Hepatocyte (in vitro differentiated cells): ENCODE data around the gene TMEM169. TPM values are rescaled to one million over a fixed set of nuclear protein-coding genes. Genes with fewer than 3 reads are reported as not detected.

Experiments used
- DNase-seq: peaks from one replicate; pipeline ENCODE4 v3.0.0-alpha.2; 2016; ENCODE audit warnings: low spot score
- H2AFZ ChIP-seq: fragments of 200-600 bp; sonication (generic); 2 replicates; pipeline ENCODE4 v1.6.0; 2016; ENCODE audit warnings: antibody characterized with exemption, mild to moderate bottlenecking
- H3K27ac ChIP-seq: fragments of 200-600 bp; sonication (generic); 2 replicates; pipeline ENCODE4 v1.5.1; 2016; ENCODE audit warnings: mild to moderate bottlenecking
- H3K27me3 ChIP-seq: fragments of 200-600 bp; sonication (generic); 2 replicates; pipeline ENCODE4 v1.6.1; 2016
- H3K36me3 ChIP-seq: fragments of 200-600 bp; sonication (generic); replicated peaks from 2 replicates; pipeline ENCODE4 v1.5.1; 2016; ENCODE audit warnings: low read depth; ENCODE audit not compliant: insufficient read depth
- H3K4me1 ChIP-seq: fragments of 200-600 bp; sonication (generic); 2 replicates; pipeline ENCODE4 v1.5.1; 2016; ENCODE audit warnings: mild to moderate bottlenecking, moderate library complexity; ENCODE audit not compliant: insufficient read depth
- H3K4me2 ChIP-seq: fragments of 200-600 bp; sonication (generic); 2 replicates; pipeline ENCODE4 v1.6.0; 2016
- H3K4me3 ChIP-seq: fragments of 200-600 bp; sonication (generic); 2 replicates; pipeline ENCODE4 v1.5.1; 2016; ENCODE audit warnings: mild to moderate bottlenecking
- H3K79me2 ChIP-seq: fragments of 200-600 bp; sonication (generic); 2 replicates; pipeline ENCODE4 v1.6.0; 2017; ENCODE audit warnings: mild to moderate bottlenecking
- H3K9me2 ChIP-seq: fragments of 200-600 bp; sonication (generic); replicated peaks from 2 replicates; pipeline ENCODE4 v1.6.0; 2017; ENCODE audit warnings: mild to moderate bottlenecking; ENCODE audit not compliant: insufficient read depth
- H3K9me3 ChIP-seq: fragments of 200-600 bp; sonication (generic); 2 replicates; pipeline ENCODE4 v1.5.1; 2016; ENCODE audit warnings: low read depth, mild to moderate bottlenecking
- H4K20me1 ChIP-seq: fragments of 200-600 bp; sonication (generic); 2 replicates; pipeline ENCODE4 v1.6.0; 2016; ENCODE audit warnings: mild to moderate bottlenecking; ENCODE audit not compliant: insufficient read depth, poor library complexity, severe bottlenecking
- EZH2 ChIP-seq: fragments of 200-600 bp; sonication (generic); IDR thresholded peaks from 2 replicates; pipeline ENCODE4 v1.6.1; 2016; ENCODE audit warnings: antibody characterized with exemption, mild to moderate bottlenecking, borderline replicate concordance
- EZH2phosphoT487 ChIP-seq: fragments of 200-600 bp; sonication (generic); IDR thresholded peaks from one replicate; pipeline ENCODE4 v1.6.1; 2018; ENCODE audit warnings: antibody characterized with exemption, mild to moderate bottlenecking, low read depth, moderate library complexity; ENCODE audit not compliant: unreplicated experiment, severe bottlenecking
- WGBS: methylation state at CpG from one replicate; pipeline ENCODE4 v1.1.6; 2016; ENCODE audit warnings: low lambda C conversion rate; ENCODE audit errors: missing lambda C conversion rate; 5-methylcytosine and 5-hydroxymethylcytosine counted together
- polyA plus RNA-seq: library from polyadenylated mRNA; unstranded; fragments of >200 nt; fragmentation: Nextera tagmentation; extraction: Ambion mirVana; gene quantifications from 2 replicates; pipeline ENCODE4 v1.2.1, GENCODE V29; 2016
- total RNA-seq: library from RNA; depleted of rRNA; stranded (reverse); fragments of >200 nt; gene quantifications from 2 replicates; pipeline ENCODE4 v1.2.3, GENCODE V29; 2014
- TF ChIP-seq, protein P1 (sequence below): fragments of 200-600 bp; sonication (generic); IDR thresholded peaks from 2 replicates; pipeline ENCODE4 v1.5.1; 2016; ENCODE audit warnings: antibody characterized with exemption, mild to moderate bottlenecking; ENCODE audit not compliant: poor library complexity

Gene TMEM169
- total and polyA plus RNA-seq, 2 experiments from 2014 or later: 0.91 to 1.1 TPM

DNA sequence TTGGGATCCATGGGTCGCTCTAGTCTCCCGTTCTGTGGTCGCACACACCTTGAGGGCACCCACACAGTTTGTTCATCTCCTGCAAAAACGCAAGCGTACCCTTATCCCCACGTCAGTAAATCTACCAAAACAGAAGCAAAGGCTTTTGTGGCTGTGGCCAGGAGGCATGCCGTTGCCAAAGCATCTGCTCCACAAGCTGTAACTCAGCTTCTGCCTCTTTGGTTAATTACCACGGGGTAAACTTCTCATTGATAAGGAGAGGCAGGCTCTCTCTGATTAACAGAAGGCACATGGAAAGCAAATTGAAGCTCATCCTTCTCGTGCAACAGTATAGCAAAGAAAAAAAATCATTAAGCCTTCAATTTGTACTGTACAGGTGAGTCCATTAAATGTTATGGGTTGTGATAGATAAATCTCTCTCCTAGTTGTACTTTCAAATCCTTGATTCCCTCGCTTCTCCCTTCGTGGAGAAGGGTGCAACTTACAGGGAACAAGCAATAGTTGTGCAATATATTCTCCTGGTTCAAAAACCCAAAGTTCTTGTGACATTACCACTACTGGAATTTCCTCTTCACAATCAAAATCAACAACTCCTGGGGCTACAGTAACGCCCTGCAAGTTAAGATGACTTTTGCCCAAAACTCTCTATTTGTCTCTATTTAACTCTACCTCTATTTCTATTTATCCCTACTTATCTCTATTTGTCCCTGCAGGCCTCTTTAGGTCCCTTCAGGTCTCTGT lies 10.4 kb upstream of the TMEM169 start:
- 77% methylated on average over 12 of the region's 12 CpGs for WGBS
- Histone ChIP-seq H4K20me1 (no peaks in the 10 kb centered on the region), H3K4me3 (no peak overlapping the region), H3K79me2 (peaks cover 6% of the 10 kb centered on the region), H3K4me1 (no peaks in the 10 kb centered on the region), H3K4me2 (no peak overlapping the region), H3K9me2 (no peaks in the 10 kb centered on the region), H3K27me3 (no peaks in the 10 kb centered on the region), H3K36me3 (no peaks in the 10 kb centered on the region), H2AFZ (no peak overlapping the region), H3K27ac (no peak overlapping the region), H3K9me3 (no peaks in the 10 kb centered on the region)
- TF ChIP-seq EZH2phosphoT487: no peak
- no peak for TF ChIP-seq EZH2
- TF ChIP-seq, protein P1, sequence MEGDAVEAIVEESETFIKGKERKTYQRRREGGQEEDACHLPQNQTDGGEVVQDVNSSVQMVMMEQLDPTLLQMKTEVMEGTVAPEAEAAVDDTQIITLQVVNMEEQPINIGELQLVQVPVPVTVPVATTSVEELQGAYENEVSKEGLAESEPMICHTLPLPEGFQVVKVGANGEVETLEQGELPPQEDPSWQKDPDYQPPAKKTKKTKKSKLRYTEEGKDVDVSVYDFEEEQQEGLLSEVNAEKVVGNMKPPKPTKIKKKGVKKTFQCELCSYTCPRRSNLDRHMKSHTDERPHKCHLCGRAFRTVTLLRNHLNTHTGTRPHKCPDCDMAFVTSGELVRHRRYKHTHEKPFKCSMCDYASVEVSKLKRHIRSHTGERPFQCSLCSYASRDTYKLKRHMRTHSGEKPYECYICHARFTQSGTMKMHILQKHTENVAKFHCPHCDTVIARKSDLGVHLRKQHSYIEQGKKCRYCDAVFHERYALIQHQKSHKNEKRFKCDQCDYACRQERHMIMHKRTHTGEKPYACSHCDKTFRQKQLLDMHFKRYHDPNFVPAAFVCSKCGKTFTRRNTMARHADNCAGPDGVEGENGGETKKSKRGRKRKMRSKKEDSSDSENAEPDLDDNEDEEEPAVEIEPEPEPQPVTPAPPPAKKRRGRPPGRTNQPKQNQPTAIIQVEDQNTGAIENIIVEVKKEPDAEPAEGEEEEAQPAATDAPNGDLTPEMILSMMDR: no peak
- no peak for DNase-seq

DNA sequence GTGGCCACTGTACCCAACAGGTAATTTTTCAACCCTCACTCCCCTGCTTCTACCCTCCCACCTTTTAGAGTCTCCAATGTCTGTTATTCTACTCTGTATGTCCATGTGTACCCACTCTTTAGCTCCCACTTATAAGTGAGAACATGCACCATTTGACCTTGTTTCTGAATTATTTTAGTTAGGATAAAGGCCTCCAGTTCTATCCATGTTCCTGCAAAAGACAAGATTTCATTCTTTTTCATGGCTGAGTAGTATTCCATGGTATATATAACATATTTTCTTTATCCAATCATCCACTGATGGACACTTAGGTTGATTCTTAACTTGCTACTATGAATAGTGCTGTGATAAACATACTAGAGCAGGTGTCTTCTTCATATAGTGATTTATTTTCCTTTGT lies 9.2 kb upstream of the TMEM169 start:
- no peaks in the 10 kb centered on the region for H3K4me1 ChIP-seq
- no peak overlapping the region for H3K27ac ChIP-seq
- TF ChIP-seq EZH2 (no peak), EZH2phosphoT487 (no peak)
- TF ChIP-seq, protein P1: no peak
- H2AFZ ChIP-seq: no peak overlapping the region
- no peaks in the 10 kb centered on the region for H4K20me1 ChIP-seq
- no peak for DNase-seq
- no peak overlapping the region for H3K4me3 ChIP-seq
- no peaks in the 10 kb centered on the region for H3K36me3 ChIP-seq
- H3K27me3 ChIP-seq: no peaks in the 10 kb centered on the region
- H3K4me2 ChIP-seq: no peak overlapping the region
- no peaks in the 10 kb centered on the region for H3K9me2 ChIP-seq
- H3K9me3 ChIP-seq: no peaks in the 10 kb centered on the region
- peaks cover 6% of the 10 kb centered on the region for H3K79me2 ChIP-seq

DNA sequence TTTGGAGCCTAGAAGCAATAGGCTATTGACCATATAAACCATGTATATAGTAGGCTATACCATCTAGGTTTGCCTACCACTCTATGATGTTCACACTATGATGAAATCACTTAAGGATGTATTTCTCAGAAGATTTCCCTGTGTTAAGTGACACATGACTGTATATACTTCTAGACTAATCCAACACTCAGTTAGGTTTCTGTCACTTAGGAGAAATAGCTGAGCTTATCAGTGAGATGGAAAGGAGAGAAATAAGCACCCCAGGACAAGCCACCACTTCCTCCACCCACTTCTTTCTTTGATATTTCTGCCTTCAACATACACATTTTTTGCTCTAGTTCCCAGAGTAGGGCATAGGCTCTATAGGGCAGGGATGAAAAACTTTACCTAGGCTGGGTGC lies 7.9 kb upstream of the TMEM169 start:
- Histone ChIP-seq H3K79me2 (peaks cover 9% of the 10 kb centered on the region), H3K4me2 (no peak overlapping the region), H3K9me3 (no peaks in the 10 kb centered on the region), H3K4me3 (no peak overlapping the region), H3K9me2 (no peaks in the 10 kb centered on the region), H3K4me1 (no peaks in the 10 kb centered on the region), H3K36me3 (no peaks in the 10 kb centered on the region), H2AFZ (no peak overlapping the region), H3K27ac (no peak overlapping the region), H3K27me3 (no peaks in the 10 kb centered on the region), H4K20me1 (no peaks in the 10 kb centered on the region)
- DNase-seq: no peak
- TF ChIP-seq EZH2 (no peak), EZH2phosphoT487 (no peak)
- TF ChIP-seq, protein P1: no peak

DNA sequence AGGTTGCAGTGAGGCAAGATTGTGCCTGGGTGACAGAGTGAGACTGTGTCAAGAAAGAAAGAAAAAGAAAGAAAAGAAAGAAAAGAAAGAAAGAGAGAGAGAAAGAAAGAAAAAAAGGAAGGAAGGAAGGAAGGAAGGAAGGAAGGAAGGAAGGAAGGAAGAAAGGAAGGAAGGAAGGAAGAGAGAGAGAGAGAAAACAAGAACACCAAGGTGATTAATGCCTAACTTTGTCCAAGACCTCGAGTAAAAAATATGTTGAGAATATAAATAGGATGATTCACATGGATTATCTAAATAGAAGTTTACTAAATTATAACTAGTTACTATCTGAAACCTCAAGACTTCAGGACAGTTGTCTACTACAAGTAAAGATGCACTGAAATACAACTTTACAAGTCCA lies 7.3 kb upstream of the TMEM169 start:
- 82% methylated on average over 1 of the region's 1 CpG for WGBS
- Histone ChIP-seq H3K27ac (no peak overlapping the region), H3K9me2 (no peaks in the 10 kb centered on the region), H2AFZ (no peak overlapping the region), H3K9me3 (no peaks in the 10 kb centered on the region), H3K79me2 (peaks cover 9% of the 10 kb centered on the region), H3K36me3 (no peaks in the 10 kb centered on the region), H4K20me1 (no peaks in the 10 kb centered on the region), H3K4me3 (no peak overlapping the region), H3K4me1 (no peaks in the 10 kb centered on the region), H3K27me3 (no peaks in the 10 kb centered on the region), H3K4me2 (no peak overlapping the region)
- no peak for TF ChIP-seq EZH2
- no peak for TF ChIP-seq EZH2phosphoT487
- TF ChIP-seq, protein P1: no peak
- DNase-seq: no peak
